Naive thymus-derived CD4-positive, alpha-beta T cell (primary cell): ENCODE results near the gene LIN37. TPM values are rescaled to one million over a fixed set of nuclear protein-coding genes. Genes with fewer than 3 reads are reported as not detected.

Experiments used
- ATAC-seq: fragments of 150-1000 bp; cut with Tn5 transposase; 2 replicates; pipeline ENCODE4 v1.10.0; 2021; ENCODE audit warnings: mild to moderate bottlenecking, moderate library complexity
- CTCF ChIA-PET: fragments of 350-600 bp; sonication (Branson Sonifier 250); formaldehyde crosslinking; loops from one replicate; lab custom pipeline; 2021; ENCODE audit warnings: antibody characterized with exemption; lab: Charles Lee
- POLR2A ChIA-PET: fragments of 350-600 bp; sonication (Branson Sonifier 250); formaldehyde crosslinking; loops from one replicate; lab custom pipeline; 2021; ENCODE audit warnings: antibody characterized with exemption, inconsistent platforms; lab: Charles Lee
- DNase-seq, 9 donors: peaks; one replicate each; pipeline versions ENCODE4 v3.0.0 to v3.0.0-alpha.2; 2020 to 2022; ENCODE audit warnings: mixed read lengths in 1 of 9
- H3K27ac ChIP-seq: one replicate; pipeline ENCODE4 v1.7.0; 2013; ENCODE audit warnings: mild to moderate bottlenecking, low read depth, low read length, moderate library complexity
- H3K27me3 ChIP-seq, 2 donors: one replicate each; pipeline ENCODE4 v1.7.0; 2013; ENCODE audit warnings: low read length in 2 of 2, mild to moderate bottlenecking in 2 of 2, moderate library complexity in 2 of 2; ENCODE audit not compliant: control insufficient read depth in 2 of 2, insufficient read depth in 2 of 2
- H3K36me3 ChIP-seq, 3 experiments: 1 replicate in 2 of 3; 2 replicates in 1 of 3; pipeline ENCODE4 v1.7.0; 2013; ENCODE audit warnings: low read length in 3 of 3, mild to moderate bottlenecking in 3 of 3, moderate library complexity in 1 of 3; ENCODE audit not compliant: insufficient read depth in 3 of 3, control insufficient read depth in 2 of 3
- H3K4me1 ChIP-seq, 2 donors: one replicate each; pipeline ENCODE4 v1.7.0; 2013; ENCODE audit warnings: low read length in 2 of 2, mild to moderate bottlenecking in 2 of 2, moderate library complexity in 1 of 2; ENCODE audit not compliant: control insufficient read depth in 2 of 2, insufficient read depth in 2 of 2
- H3K4me3 ChIP-seq: 2 replicates; pipeline ENCODE4 v1.7.0; 2013; ENCODE audit warnings: mild to moderate bottlenecking, low read length
- H3K9me3 ChIP-seq, 3 experiments: 1 replicate in 2 of 3; 2 replicates in 1 of 3; pipeline ENCODE4 v1.7.0; 2013; ENCODE audit warnings: low read length in 3 of 3; ENCODE audit not compliant: control insufficient read depth in 2 of 3
- H3K27ac Mint-ChIP-seq, 9 donors: one replicate each; pipeline ENCODE4 v1.8.0; 2020 to 2022; ENCODE audit warnings: mixed read lengths in 9 of 9, mild to moderate bottlenecking in 8 of 9, moderate library complexity in 5 of 9, inconsistent platforms in 2 of 9
- H3K27me3 Mint-ChIP-seq, 5 donors: one replicate each; pipeline ENCODE4 v1.8.0; 2021 to 2022; ENCODE audit warnings: mixed read lengths in 5 of 5, mild to moderate bottlenecking in 1 of 5
- H3K36me3 Mint-ChIP-seq, 5 donors: one replicate each; pipeline ENCODE4 v1.8.0; 2020 to 2022; ENCODE audit warnings: mixed read lengths in 5 of 5, mild to moderate bottlenecking in 3 of 5, inconsistent platforms in 1 of 5
- H3K4me1 Mint-ChIP-seq, 7 donors: one replicate each; pipeline ENCODE4 v1.8.0; 2020 to 2022; ENCODE audit warnings: mixed read lengths in 7 of 7, mild to moderate bottlenecking in 3 of 7, inconsistent platforms in 1 of 7
- H3K4me3 Mint-ChIP-seq, 10 donors: one replicate each; pipeline ENCODE4 v1.8.0; 2020 to 2022; ENCODE audit warnings: mild to moderate bottlenecking in 10 of 10, mixed read lengths in 10 of 10, moderate library complexity in 6 of 10, inconsistent platforms in 2 of 10
- H3K9me3 Mint-ChIP-seq, 11 donors: one replicate each; pipeline ENCODE4 v1.8.0; 2020 to 2022; ENCODE audit warnings: mixed read lengths in 11 of 11, mild to moderate bottlenecking in 4 of 11, inconsistent platforms in 1 of 11, moderate library complexity in 1 of 11
- intact Hi-C, 2 donors: fragments of 100-400 bp; cut with micrococcal nuclease; formaldehyde crosslinking; loops; one replicate each; pipeline ENCODE4 v1.15.1; 2023
- polyA plus RNA-seq, 2 donors: library from polyadenylated mRNA; unstranded; fragments of 300-500 nt; fragmentation: Illumina TruSeq; gene quantifications; one replicate each; pipeline ENCODE4 v1.2.3, GENCODE V29; 2021
- total RNA-seq, 6 experiments: library from RNA in 5 of 6; stranded (reverse) in 5 of 6; gene quantifications; 1 replicate in 5 of 6; 2 replicates in 1 of 6; pipeline ENCODE4 v1.2.3 and lab custom pipeline; 2021 to 2026

Gene LIN37
- total and polyA plus RNA-seq, 7 experiments from 2014 or later, result 6.7 to 33.1 (median 18.9) TPM

- H3K4me3 Mint-ChIP-seq, result peak within 1 kb of the TSS; percentile 87 to 100 (median 96)
- Histone ChIP-seq H3K27ac (peak within 1 kb of the TSS; percentile 98), H3K4me1 (peaks cover 39 to 40% of the 10 kb centered on the region in 2 donors), H3K27me3 (no peaks in the 10 kb centered on the region), H3K36me3 (peaks cover 0 to 10% (median 0%) of the 10 kb centered on the region in 3 experiments), H3K4me3 (peak within 1 kb of the TSS; percentile 99), H3K9me3 (no peaks in the 10 kb centered on the region)
- H3K4me1 Mint-ChIP-seq, result peaks cover 23 to 75% (median 58%) of the 10 kb centered on the region in 7 donors
- DNase-seq (peak; percentile 82 to 99 (median 97)), ATAC-seq (peak; percentile 72)
- peaks cover 3 to 11% (median 5%) of the 10 kb centered on the region in 5 donors for H3K36me3 Mint-ChIP-seq
- ChIA-PET CTCF (interaction anchor here (0.6 to 1.2 kb wide), 2 partner anchors 17 to 20 kb away, joined by 3 read pairs; no protein-coding TSS in a partner anchor), POLR2A (interaction anchor here (0.5 to 2.9 kb wide), 15 partner anchors 11 to 579 kb away, joined by 3 to 20 read pairs (median 3); partner anchors contain the start of genes COX6B1, HSPB6, KMT2B and PROSER3)
- H3K27ac Mint-ChIP-seq, result peak within 1 kb of the TSS; percentile 96 to 100 (median 99)
- peaks cover 0 to 2% (median 0%) of the 10 kb centered on the region in 5 donors for H3K27me3 Mint-ChIP-seq
- peaks cover 0 to 2% (median 0%) of the 10 kb centered on the region in 11 donors for H3K9me3 Mint-ChIP-seq
- intact Hi-C loops, result loop anchor here (1.0 to 10.0 kb wide), 14 partner anchors 28 to 1068 kb away; partner anchors contain the start of genes TBCB (in 2 of the 2), COX6B1 (in 1 of the 2), POLR2I (in 1 of the 2) and SCGB2B2 (in 1 of the 2)
Observed at GRCh38 chr19:35745328-35746086, 2.9 kb upstream of the LIN37 start, which contains the start of the genes PSENEN and U2AF1L4. Gene PSENEN (plus strand): TSS chr19:35745651. CDS start chr19:35745931, 280 bp downstream. Gene U2AF1L4 (minus strand): TSS chr19:35745418. CDS start chr19:35745391, 27 bp downstream.

DNA sequence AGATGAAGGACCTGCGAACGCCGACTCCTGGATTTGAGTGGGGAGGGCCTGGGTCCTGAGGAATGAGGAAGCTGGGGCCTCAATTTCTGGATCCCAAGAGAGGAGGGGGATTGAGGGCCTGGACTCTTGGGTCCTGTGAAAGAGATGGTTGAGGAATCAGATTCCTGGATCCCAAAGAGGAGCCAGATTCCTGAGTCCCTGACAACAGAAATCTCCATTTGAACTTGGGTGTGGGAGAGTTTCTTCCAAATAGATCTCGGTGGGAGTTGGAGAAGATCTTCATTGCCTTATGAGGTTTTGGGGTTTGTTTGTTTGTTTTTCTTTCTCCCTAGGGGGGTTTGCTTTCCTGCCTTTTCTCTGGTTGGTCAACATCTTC, 2.3 kb upstream of the LIN37 start:
- H3K36me3 Mint-ChIP-seq, result peaks cover 3 to 11% (median 5%) of the 10 kb centered on the region in 5 donors
- Histone ChIP-seq H3K36me3 (peaks cover 0 to 7% (median 0%) of the 10 kb centered on the region in 3 experiments), H3K4me1 (peaks cover 39 to 40% of the 10 kb centered on the region in 2 donors), H3K27me3 (no peaks in the 10 kb centered on the region), H3K4me3 (peak overlapping the region; percentile 99), H3K9me3 (no peaks in the 10 kb centered on the region), H3K27ac (peak overlapping the region; percentile 98)
- peaks cover 0 to 2% (median 0%) of the 10 kb centered on the region in 5 donors for H3K27me3 Mint-ChIP-seq
- CTCF ChIA-PET, result no interaction called here
- peaks cover 23 to 69% (median 53%) of the 10 kb centered on the region in 7 donors for H3K4me1 Mint-ChIP-seq
- peaks cover 0 to 2% (median 0%) of the 10 kb centered on the region in 11 donors for H3K9me3 Mint-ChIP-seq
- POLR2A ChIA-PET, result interaction anchor here (0.8 to 2.9 kb wide), 9 partner anchors 11 to 213 kb away, joined by 3 to 20 read pairs (median 4); partner anchors contain the start of genes HSPB6, KMT2B and PROSER3
- ATAC-seq, result no peak
- H3K27ac Mint-ChIP-seq, result peak overlapping the region; percentile 96 to 100 (median 99)
- DNase-seq, result no peak
- intact Hi-C loops, result loop anchor here (5.0 to 10.0 kb wide), 2 partner anchors 469 to 1069 kb away; partner anchors contain the start of genes SCGB2B2 (in 1 of the 2), ZNF146 (in 1 of the 2), ZNF302 (in 1 of the 2) and ZNF565 (in 1 of the 2)
- H3K4me3 Mint-ChIP-seq, result peak overlapping the region; percentile 87 to 100 (median 96)

- H3K27ac Mint-ChIP-seq, result peak overlapping the region in 8 of 9 donors; percentile 96 to 100 (median 99)
- H3K27me3 Mint-ChIP-seq, result peaks cover 0 to 2% (median 0%) of the 10 kb centered on the region in 5 donors
- peaks cover 38 to 39% of the 10 kb centered on the region in 2 donors for H3K4me1 ChIP-seq
- CTCF ChIA-PET, result no interaction called here
- H3K36me3 Mint-ChIP-seq, result peaks cover 3 to 11% (median 5%) of the 10 kb centered on the region in 5 donors
- no peak overlapping the region for H3K4me3 ChIP-seq
- no peaks in the 10 kb centered on the region for H3K9me3 ChIP-seq
- intact Hi-C loops, result loop anchor here (5.0 to 10.0 kb wide), 2 partner anchors 468 to 1069 kb away; partner anchors contain the start of genes SCGB2B2 (in 1 of the 2), ZNF146 (in 1 of the 2), ZNF302 (in 1 of the 2) and ZNF565 (in 1 of the 2)
- peaks cover 0 to 2% (median 0%) of the 10 kb centered on the region in 11 donors for H3K9me3 Mint-ChIP-seq
- peak overlapping the region; percentile 20 for H3K27ac ChIP-seq
- ATAC-seq (no peak), DNase-seq (no peak)
- POLR2A ChIA-PET, result no interaction called here
- no peaks in the 10 kb centered on the region for H3K27me3 ChIP-seq
- peaks cover 23 to 68% (median 53%) of the 10 kb centered on the region in 7 donors for H3K4me1 Mint-ChIP-seq
- H3K4me3 Mint-ChIP-seq, result peak overlapping the region; percentile 87 to 100 (median 96)
- H3K36me3 ChIP-seq, result peaks cover 0 to 7% (median 0%) of the 10 kb centered on the region in 3 experiments
Observed at GRCh38 chr19:35746531-35746930, 1.8 kb upstream of the LIN37 start.

DNA sequence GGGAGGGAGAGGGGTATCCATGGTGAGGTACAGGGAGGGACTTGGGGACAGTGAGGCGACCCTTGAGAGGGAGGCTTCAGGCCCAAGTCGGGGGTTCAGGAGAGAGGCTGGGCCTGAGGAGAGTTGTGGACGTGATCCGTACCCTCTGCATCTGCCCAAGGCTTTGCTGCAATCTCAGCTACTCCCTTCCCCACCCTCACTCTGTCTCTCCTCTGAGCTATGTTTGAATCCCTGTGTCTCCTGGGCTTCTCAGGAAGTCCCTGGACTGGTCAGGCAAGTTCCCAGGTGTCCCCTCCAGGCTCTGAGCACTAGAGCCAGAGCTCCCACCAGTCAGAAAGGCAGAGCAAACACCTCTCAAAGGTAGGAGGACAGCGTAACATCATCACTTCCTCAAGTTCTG, 1.8 kb downstream of the LIN37 start:
- Mint-ChIP-seq H3K4me1 (peaks cover 14 to 46% (median 36%) of the 10 kb centered on the region in 7 donors), H3K9me3 (peaks cover 0 to 2% (median 0%) of the 10 kb centered on the region in 11 donors), H3K4me3 (peak overlapping the region in 8 of 10 donors; percentile 44 to 100 (median 60)), H3K27me3 (peaks cover 0 to 6% (median 0%) of the 10 kb centered on the region in 5 donors), H3K27ac (peak overlapping the region in 1 of 9 donors; percentile 59), H3K36me3 (peaks cover 0 to 13% (median 5%) of the 10 kb centered on the region in 5 donors)
- no peak for DNase-seq
- POLR2A ChIA-PET, result interaction anchor here (0.7 to 3.2 kb wide), 2 partner anchors 8 to 10 kb away, joined by 8 to 12 read pairs; no protein-coding TSS in a partner anchor
- no peaks in the 10 kb centered on the region for H3K27me3 ChIP-seq
- no peak overlapping the region for H3K27ac ChIP-seq
- CTCF ChIA-PET, result interaction anchor here (1.2 kb wide), 1 partner anchor 13 kb away, joined by 3 read pairs; no protein-coding TSS in a partner anchor
- H3K36me3 ChIP-seq, result peaks cover 0 to 30% (median 0%) of the 10 kb centered on the region in 3 experiments
- no peak for ATAC-seq
- H3K4me1 ChIP-seq, result peaks cover 18 to 20% of the 10 kb centered on the region in 2 donors
- intact Hi-C loops, result no loop called here
- H3K4me3 ChIP-seq, result no peak overlapping the region
- no peaks in the 10 kb centered on the region for H3K9me3 ChIP-seq

GRCh38 chr19:35751839-35752745, 3.7 kb downstream of the LIN37 start:
- Histone ChIP-seq H3K36me3 (peaks cover 0 to 30% (median 0%) of the 10 kb centered on the region in 3 experiments), H3K27me3 (peaks cover 0 to 4% of the 10 kb centered on the region in 2 donors), H3K27ac (no peak overlapping the region), H3K4me1 (peaks cover 9 to 26% of the 10 kb centered on the region in 2 donors), H3K9me3 (no peaks in the 10 kb centered on the region), H3K4me3 (no peak overlapping the region)
- Mint-ChIP-seq H3K4me1 (peaks cover 9 to 41% (median 36%) of the 10 kb centered on the region in 7 donors), H3K9me3 (no peaks in the 10 kb centered on the region), H3K27ac (no peak overlapping the region), H3K36me3 (peaks cover 0 to 15% (median 5%) of the 10 kb centered on the region in 5 donors), H3K4me3 (no peak overlapping the region), H3K27me3 (peaks cover 0 to 12% (median 5%) of the 10 kb centered on the region in 5 donors)
- ChIA-PET POLR2A (interaction anchor here (0.6 to 1.3 kb wide), 3 partner anchors 8 to 103 kb away, joined by 4 read pairs; no protein-coding TSS in a partner anchor), CTCF (interaction anchor here (0.7 kb wide), 1 partner anchor 549 kb away, joined by 11 read pairs; no protein-coding TSS in a partner anchor)
- no peak for ATAC-seq
- intact Hi-C loops, result no loop called here
- no peak for DNase-seq
